Measurements from ENCODE around the gene TUBG2. TPM values are rescaled to one million over a fixed set of nuclear protein-coding genes. Genes with fewer than 3 reads are reported as not detected.

Gene TUBG2
- total and polyA plus RNA-seq, 2 of the 8 experiments (the other 6 are each of a cell fraction or from before 2014, with no cell fraction given): 14.8 to 16.6 TPM

- CTCF ChIA-PET (ENCODE audit: partially characterized antibody): interaction anchor here (1.2 to 1.6 kb wide), 2 partner anchors 15 to 40 kb away, joined by 3 to 5 read pairs; no protein-coding TSS in a partner anchor
- Histone ChIP-seq H4K8ac (ENCODE audit: extremely low read depth, insufficient read depth, low read length) (no peak overlapping the region), H3K18ac (ENCODE audit: extremely low read depth, low read length) (no peak overlapping the region), H3K4ac (replicated peaks; ENCODE audit: insufficient read length, low read depth, low read length) (no peak overlapping the region), H2BK12ac (ENCODE audit: low read depth, low read length) (no peak overlapping the region), H2BK15ac (ENCODE audit: low read length) (no peak overlapping the region), H3K14ac (ENCODE audit: insufficient read length) (no peak overlapping the region), H4K91ac (replicated peaks; ENCODE audit: insufficient read length, low read length) (no peak overlapping the region), H3K9me3 (ENCODE audit: insufficient read depth in 2 of 2, low read depth in 1 of 2, low read length in 1 of 2) (no peaks in the 10 kb centered on the region), H3K79me1 (ENCODE audit: low read depth, low read length) (no peaks in the 10 kb centered on the region), H2AFZ (ENCODE audit: low read length) (no peak overlapping the region), H3K23me2 (ENCODE audit: low read depth, low read length) (no peaks in the 10 kb centered on the region), H3K56ac (replicated peaks; ENCODE audit: insufficient read length, low read depth, low read length) (no peak overlapping the region), H3K4me3 (ENCODE audit: extremely low read depth in 1 of 4, insufficient read depth in 2 of 4, low read depth in 3 of 4, low read length in 4 of 4) (no peak overlapping the region), H3K27ac (ENCODE audit: low read depth, low read length) (no peak overlapping the region), H3K27me3 (replicated peaks in 1 of 4; ENCODE audit: control insufficient read depth in 3 of 4, extremely low read depth in 1 of 4, insufficient read depth in 3 of 4, low read length in 3 of 4) (no peaks in the 10 kb centered on the region), H3K9ac (replicated peaks in 1 of 4; ENCODE audit: extremely low read depth in 1 of 4, low read depth in 3 of 4, low read length in 3 of 4) (no peak overlapping the region), H2AK5ac (ENCODE audit: low read depth, low read length) (no peak overlapping the region), H3K79me2 (ENCODE audit: control insufficient read depth in 1 of 2, insufficient read depth in 2 of 2, low read length in 2 of 2) (no peaks in the 10 kb centered on the region), H3K4me1 (replicated peaks in 1 of 4; ENCODE audit: control insufficient read depth in 3 of 4, insufficient read depth in 4 of 4, low read length in 3 of 4) (peaks cover 0 to 2% (median 0%) of the 10 kb centered on the region in 4 experiments; a peak in 1 of 7 replicates), H3K4me2 (ENCODE audit: insufficient read depth in 1 of 2, low read depth in 2 of 2, low read length in 2 of 2) (no peak overlapping the region), H2BK120ac (replicated peaks; ENCODE audit: low read depth, low read length) (no peak overlapping the region), H2BK5ac (ENCODE audit: low read depth, low read length) (no peak overlapping the region), H3K23ac (ENCODE audit: insufficient read length) (no peak overlapping the region), H4K5ac (ENCODE audit: insufficient read length, low read depth, low read length) (no peak overlapping the region), H4K20me1 (replicated peaks in 1 of 2; ENCODE audit: control insufficient read depth in 1 of 2, insufficient read depth in 2 of 2, low read length in 2 of 2) (no peaks in the 10 kb centered on the region), H3K36me3 (ENCODE audit: control insufficient read depth in 2 of 4, insufficient read depth in 4 of 4, low read length in 3 of 4) (no peaks in the 10 kb centered on the region), H2BK20ac (ENCODE audit: low read length) (no peak overlapping the region)
- no peak for FAIRE-seq
- 91% methylated on average over 4 of the region's 4 CpGs; no CpG with 5 or more reads in 1 of the 2 experiments for WGBS, 2 experiments (ENCODE audit: extremely low coverage in 1 of 2, insufficient coverage in 1 of 2, insufficient read length in 1 of 2, insufficient replicate concordance in 2 of 2, low coverage in 1 of 2, low lambda C conversion rate in 2 of 2, missing lambda C conversion rate in 1 of 2)
- POLR2A ChIA-PET (ENCODE audit: partially characterized antibody): interaction anchor here (0.6 to 1.0 kb wide), 3 partner anchors 9 to 729 kb away, joined by 3 to 7 read pairs (median 3); no protein-coding TSS in a partner anchor
- TF ChIP-seq SIX5 (IDR thresholded peaks at IDR 0.05; ENCODE audit: low read depth, low read length) (no peak), HDAC6 (IDR thresholded peaks at IDR 0.05; ENCODE audit: low read depth, low read length) (no peak), RAD21 (IDR thresholded peaks at IDR 0.05 in 1 of 2, conservative IDR thresholded peaks at IDR 0.05 in 1 of 2; ENCODE audit: low read depth in 2 of 2, low read length in 2 of 2) (no peak), CHD2 (IDR thresholded peaks at IDR 0.05; ENCODE audit: low read length) (no peak), SRF (IDR thresholded peaks at IDR 0.05; ENCODE audit: low read depth, low read length) (no peak), RNF2 (IDR thresholded peaks at IDR 0.05; ENCODE audit: borderline replicate concordance, low read depth, low read length, missing control alignments, poor library complexity, severe bottlenecking) (no peak), KDM4A (IDR thresholded peaks at IDR 0.05; ENCODE audit: low read depth, low read length, severe bottlenecking) (no peak), USF2 (IDR thresholded peaks at IDR 0.05; ENCODE audit: low read length) (no peak)
- DNase-seq (ENCODE audit: low read depth in 1 of 2, low spot score in 2 of 2): no peak
Observed at GRCh38 chr17:42640121-42640520, 19.0 kb upstream of the TUBG2 start.
